GM18505 (cell line): ENCODE results near the gene DTX4.

Source experiments
- ATAC-seq: cut with Tn5 transposase; IDR thresholded peaks from one replicate; pipeline ENCODE4 v1.9.1; 2021; ENCODE audit not compliant: unreplicated experiment
- POLR2A ChIP-seq: IDR thresholded peaks from 4 replicates; pipeline ENCODE4 v1.6.1; 2011; ENCODE audit warnings: borderline replicate concordance; ENCODE audit not compliant: insufficient read depth, insufficient read length; ENCODE audit errors: extremely low read depth

The DTX4 gene

DNA sequence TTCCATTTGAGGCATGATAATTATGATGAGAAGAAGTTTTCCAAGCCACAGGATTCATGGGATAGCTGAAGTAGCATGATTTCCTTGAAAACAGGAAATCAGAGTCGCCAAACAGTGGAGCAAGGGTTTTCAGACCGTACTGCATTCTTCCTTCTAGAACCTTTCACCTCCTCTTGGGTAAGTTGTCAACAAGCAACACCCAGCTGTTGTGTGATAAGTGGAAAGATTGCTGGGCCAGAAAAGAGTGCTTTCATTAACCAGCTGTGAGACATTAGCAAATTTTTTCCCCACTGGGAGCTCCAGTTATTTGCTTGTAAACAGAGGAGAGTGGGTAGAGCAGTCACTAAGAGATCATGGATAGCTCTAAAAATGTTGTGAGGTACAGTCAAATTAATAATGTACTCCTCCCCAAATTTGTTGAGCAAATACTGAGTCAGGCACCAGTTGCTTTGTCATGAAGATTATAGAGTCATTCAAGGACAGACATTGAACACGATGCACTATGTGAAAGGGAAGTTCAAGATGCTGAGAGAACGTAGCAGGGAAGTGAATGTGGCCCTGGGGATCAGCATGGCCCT, 52.5 kb downstream of the DTX4 start:
- no peak for ATAC-seq
- no peak for TF ChIP-seq POLR2A

DNA sequence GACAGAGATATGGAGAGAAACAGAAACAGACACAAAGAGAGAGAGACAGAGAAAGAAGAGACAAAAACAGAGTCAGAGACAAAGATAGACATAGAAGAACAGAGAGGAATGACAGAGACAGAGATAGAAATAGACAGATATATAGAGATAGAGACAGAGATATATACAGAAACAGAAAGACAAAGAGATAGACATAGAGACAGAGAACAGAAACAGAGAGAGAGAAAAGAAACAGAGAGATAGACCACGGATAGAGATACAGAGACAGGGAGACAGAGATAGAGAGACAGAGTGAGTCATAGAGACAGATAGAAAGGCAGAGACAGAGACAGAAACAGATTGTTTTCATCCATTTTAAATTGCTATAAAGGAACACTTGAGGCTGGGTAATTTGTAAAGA, 53.1 kb downstream of the DTX4 start:
- TF ChIP-seq POLR2A = no peak
- no peak for ATAC-seq

DNA sequence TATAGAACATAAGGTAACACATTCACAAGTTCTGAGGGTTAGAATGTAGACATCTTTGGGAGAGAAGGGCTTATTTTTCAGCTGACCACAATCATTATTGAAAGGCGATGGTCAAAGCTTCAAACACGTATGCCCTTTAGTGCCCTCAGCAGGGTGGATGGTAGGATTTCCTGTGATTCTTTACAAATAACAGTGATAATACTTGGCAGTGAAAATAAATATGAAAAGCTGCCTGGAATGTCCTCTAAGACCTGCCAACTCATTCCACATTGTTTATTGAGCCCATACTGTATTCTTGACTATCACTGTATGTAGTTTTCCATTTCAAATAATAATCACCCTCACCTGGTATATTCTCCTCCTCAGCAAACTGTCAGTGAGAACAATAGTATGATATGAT, 54.5 kb downstream of the DTX4 start:
- ATAC-seq = no peak
- TF ChIP-seq POLR2A = no peak

DNA sequence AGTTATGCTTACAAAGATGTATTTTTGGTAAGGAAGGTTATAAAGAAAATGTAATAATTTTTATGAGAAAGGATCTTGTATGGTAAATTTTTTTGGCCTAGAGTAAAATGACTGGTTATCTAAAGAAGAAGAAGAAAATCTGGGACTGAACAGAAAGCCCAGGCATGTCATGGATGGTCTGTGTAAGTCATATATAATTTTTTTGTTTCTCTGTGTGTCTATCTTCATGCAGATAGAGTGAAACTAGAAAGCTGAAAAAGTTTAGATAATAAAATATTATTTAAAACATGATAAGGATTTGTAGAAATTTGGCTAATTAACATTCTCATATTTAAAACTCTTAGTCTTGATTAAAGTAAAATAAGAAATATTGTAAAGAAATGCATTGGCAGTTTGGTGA, 68.4 kb downstream of the DTX4 start:
- no peak for TF ChIP-seq POLR2A
- ATAC-seq = no peak

DNA sequence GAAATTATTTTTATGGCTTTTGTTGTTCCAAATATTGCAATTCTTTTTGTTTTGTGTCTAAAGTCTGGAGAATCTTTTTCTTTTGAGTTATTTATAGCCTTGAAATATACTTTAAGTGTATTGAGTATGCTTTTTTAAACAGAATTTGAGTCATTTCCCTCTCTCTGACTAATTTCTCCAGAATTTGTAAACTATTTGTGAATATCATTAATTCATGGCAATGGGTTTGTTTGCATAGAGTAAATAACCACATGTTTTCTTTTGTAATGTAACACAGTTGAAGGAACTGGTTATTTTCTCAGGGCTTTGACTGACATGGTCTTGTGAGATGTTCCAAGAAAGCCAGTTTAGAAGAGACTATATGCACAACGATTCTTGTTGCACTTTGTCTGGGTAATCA, 71.7 kb downstream of the DTX4 start:
- TF ChIP-seq POLR2A = no peak
- no peak for ATAC-seq

DNA sequence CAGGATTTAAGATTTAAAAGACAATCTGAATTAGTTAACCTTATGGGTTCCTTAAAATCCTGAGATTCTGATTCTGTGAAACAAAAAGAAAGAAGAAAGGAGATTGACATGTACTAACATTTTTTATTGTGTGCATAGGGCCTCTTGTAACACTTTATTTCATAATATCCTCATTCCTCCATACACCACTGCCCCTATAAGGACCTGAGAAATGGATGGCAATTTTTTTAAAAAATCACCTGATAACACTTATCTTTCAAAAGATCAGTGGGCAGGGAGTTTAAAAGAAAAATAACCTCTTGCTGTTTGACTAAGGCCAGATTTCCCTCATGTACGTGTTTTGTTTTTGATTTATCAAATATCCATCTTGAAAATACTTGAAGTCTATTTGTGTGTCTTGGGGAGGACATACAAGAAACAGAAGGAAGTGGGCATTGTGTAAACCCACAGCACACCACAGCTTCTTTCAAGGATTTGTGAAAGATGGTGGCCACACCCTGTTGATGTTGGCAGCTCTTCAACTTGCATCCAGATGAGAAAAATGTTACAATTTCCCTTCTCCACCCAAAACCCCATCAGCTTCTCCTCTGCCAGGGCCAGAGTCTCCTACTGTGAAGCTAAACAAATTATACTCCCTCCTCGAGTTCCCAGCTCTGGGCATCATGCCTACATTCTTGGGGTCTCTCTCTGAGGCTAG, 75.7 kb downstream of the DTX4 start:
- no peak for TF ChIP-seq POLR2A
- no peak for ATAC-seq

DNA sequence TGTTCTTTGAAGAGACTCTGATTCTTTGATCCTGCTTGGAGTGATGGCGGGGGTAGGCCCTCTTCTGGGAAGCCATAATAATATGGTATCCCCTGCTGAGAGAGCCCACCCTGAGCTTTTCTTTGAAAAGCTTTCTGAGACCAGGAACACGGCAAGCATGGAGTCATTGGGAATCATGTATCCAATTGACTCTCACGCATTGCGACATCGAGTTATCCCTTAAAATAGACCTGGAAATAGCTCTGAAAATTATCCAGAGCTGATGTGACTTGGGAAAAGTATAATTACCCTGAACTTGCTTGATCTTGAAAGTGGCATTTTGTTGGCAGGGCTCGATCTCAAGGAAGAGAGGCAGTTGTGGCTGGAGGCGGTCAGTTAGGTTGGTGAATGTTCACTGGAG, 77.6 kb downstream of the DTX4 start:
- TF ChIP-seq POLR2A = no peak
- ATAC-seq = no peak

DNA sequence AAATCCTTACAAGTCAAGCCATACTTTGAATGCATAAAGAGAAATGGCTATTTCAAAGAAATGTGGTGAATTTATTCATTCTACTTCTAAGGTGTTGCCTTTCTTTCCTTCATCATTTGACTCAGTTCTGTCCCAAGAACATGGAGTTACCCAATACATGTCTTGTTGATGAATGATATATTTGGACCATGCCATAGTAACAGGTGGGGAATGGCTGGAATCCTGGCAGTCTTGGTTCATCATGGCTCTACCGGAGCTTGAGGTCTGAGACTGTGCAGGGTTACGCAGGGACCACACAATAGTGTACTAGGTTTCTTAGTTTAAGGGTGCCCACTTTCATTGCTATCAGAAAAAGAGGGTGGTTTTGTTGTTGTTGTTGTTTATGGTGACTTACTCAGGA, 81.1 kb downstream of the DTX4 start:
- no peak for ATAC-seq
- no peak for TF ChIP-seq POLR2A

DNA sequence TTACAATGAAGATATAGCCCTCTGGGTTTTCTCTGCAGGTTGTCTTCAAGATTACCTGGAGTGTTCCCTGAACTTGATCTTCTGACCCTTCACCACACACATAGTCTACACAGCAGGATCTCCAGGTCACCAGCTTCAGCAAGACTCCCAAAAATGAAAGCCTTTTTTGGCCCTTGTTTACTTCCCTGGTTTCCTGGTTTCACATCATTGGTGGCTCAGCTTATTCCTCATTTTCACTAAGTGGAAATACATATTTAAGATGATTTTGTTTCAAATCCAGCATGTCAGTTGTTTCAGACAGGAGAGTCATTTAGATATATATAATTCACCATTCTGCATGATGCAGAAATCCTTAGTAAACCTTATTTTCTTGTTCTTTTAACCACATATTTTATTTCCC, 82.4 kb downstream of the DTX4 start:
- no peak for TF ChIP-seq POLR2A
- no peak for ATAC-seq

DNA sequence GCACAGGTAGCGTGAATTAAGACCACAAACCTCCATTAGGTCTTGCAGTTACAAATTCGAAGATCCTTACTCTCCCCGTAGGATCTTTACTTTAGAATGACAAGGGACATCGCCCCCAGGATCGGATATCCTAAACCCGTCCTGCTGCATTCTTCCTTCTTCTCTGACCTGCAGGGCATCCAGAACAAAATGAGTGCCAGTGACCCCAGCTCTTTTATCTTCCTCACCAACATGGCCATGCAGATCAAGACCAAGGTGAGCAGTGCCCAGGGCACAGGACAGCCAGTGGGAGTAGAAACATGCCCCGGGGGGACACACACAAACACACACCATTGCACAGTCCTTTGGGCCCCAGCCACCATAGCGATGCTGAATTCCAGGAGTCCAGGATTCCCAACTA, 83.3 kb downstream of the DTX4 start:
- no peak for TF ChIP-seq POLR2A
- no peak for ATAC-seq
